Fibroblast of skin of left biceps (primary cell): ENCODE measurements around the gene POLR1E.

Experiments
- DNase-seq, 2 experiments: peaks; one replicate each; pipeline ENCODE4 v3.0.0-alpha.2; 2013; ENCODE audit warnings: low read depth in 2 of 2

Gene POLR1E

GRCh38 chr9:37539634-37540033, 53.9 kb downstream of the POLR1E start:
- DNase-seq, result no peak

GRCh38 chr9:37540634-37541033, 54.9 kb downstream of the POLR1E start:
- DNase-seq, result no peak

- DNase-seq, result no peak
Measured at GRCh38 chr9:37541465-37541864, 55.7 kb downstream of the POLR1E start.

GRCh38 chr9:37542488-37542887, 56.7 kb downstream of the POLR1E start:
- no peak for DNase-seq

GRCh38 chr9:37542895-37543294, 57.1 kb downstream of the POLR1E start:
- no peak for DNase-seq

GRCh38 chr9:37543468-37543867, 57.7 kb downstream of the POLR1E start:
- DNase-seq, result no peak

GRCh38 chr9:37547328-37547878, 61.7 kb downstream of the POLR1E start:
- no peak for DNase-seq

GRCh38 chr9:37549527-37549926, 63.8 kb downstream of the POLR1E start:
- DNase-seq, result no peak

GRCh38 chr9:37550781-37551180, 65.0 kb downstream of the POLR1E start:
- DNase-seq, result no peak

GRCh38 chr9:37551468-37551867, 65.7 kb downstream of the POLR1E start:
- DNase-seq, result no peak

GRCh38 chr9:37551888-37552287, 66.1 kb downstream of the POLR1E start:
- DNase-seq, result no peak
